Body of pancreas (tissue), 4 donors: Measurements from ENCODE around the gene CENPVL1.

Experiments used
- POLR2A ChIP-seq, 3 donors: fragments of 450-650 bp; IDR thresholded peaks; one replicate each; pipeline ENCODE4 v1.6.1; 2016; ENCODE audit warnings: antibody characterized with exemption in 3 of 3, mild to moderate bottlenecking in 2 of 3
- TF ChIP-seq, protein P1 (sequence below), 7 experiments: fragments of 450-650 bp in 4 of 7; fragments of 200-600 bp in 3 of 7; sonication (generic) in 3 of 7; IDR thresholded peaks; one replicate each; pipeline ENCODE4 v1.5.1; 2016 to 2019; ENCODE audit warnings: antibody characterized with exemption in 7 of 7

DNA sequence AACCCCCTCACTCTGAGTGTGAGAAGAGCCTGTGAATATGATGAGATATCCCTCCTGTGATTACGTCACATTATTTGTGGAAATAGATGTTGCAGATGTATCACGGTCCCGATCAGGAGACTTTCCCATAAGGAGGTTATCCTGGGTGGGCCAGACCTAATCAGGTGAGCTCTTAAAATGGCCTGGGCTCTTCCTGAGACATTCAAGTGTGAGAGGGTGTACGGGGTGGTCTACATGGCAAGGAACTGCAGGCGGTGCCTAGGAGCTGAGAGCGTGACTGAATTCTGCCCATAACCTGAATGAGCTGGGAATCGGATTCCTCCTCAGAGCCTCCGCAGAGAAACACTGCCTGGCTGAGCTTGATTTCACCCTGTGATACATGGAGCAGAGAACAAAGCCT, 12.9 kb upstream of the CENPVL1 start:
- TF ChIP-seq, protein P1, sequence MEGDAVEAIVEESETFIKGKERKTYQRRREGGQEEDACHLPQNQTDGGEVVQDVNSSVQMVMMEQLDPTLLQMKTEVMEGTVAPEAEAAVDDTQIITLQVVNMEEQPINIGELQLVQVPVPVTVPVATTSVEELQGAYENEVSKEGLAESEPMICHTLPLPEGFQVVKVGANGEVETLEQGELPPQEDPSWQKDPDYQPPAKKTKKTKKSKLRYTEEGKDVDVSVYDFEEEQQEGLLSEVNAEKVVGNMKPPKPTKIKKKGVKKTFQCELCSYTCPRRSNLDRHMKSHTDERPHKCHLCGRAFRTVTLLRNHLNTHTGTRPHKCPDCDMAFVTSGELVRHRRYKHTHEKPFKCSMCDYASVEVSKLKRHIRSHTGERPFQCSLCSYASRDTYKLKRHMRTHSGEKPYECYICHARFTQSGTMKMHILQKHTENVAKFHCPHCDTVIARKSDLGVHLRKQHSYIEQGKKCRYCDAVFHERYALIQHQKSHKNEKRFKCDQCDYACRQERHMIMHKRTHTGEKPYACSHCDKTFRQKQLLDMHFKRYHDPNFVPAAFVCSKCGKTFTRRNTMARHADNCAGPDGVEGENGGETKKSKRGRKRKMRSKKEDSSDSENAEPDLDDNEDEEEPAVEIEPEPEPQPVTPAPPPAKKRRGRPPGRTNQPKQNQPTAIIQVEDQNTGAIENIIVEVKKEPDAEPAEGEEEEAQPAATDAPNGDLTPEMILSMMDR (IDR thresholded peaks at IDR 0.05) = no peak
- no peak for TF ChIP-seq POLR2A (IDR thresholded peaks at IDR 0.05)
